ENCODE results near the gene C11orf24.
A peak's percentile ranks its signal among the peaks of the same experiment; 100 is the strongest.
"Not testable (repeated sequence)": the region's sequence is repeated elsewhere in the genome, so short reads cannot be mapped to it uniquely, and the experiment has no call there.

C11orf24 gene

DNA sequence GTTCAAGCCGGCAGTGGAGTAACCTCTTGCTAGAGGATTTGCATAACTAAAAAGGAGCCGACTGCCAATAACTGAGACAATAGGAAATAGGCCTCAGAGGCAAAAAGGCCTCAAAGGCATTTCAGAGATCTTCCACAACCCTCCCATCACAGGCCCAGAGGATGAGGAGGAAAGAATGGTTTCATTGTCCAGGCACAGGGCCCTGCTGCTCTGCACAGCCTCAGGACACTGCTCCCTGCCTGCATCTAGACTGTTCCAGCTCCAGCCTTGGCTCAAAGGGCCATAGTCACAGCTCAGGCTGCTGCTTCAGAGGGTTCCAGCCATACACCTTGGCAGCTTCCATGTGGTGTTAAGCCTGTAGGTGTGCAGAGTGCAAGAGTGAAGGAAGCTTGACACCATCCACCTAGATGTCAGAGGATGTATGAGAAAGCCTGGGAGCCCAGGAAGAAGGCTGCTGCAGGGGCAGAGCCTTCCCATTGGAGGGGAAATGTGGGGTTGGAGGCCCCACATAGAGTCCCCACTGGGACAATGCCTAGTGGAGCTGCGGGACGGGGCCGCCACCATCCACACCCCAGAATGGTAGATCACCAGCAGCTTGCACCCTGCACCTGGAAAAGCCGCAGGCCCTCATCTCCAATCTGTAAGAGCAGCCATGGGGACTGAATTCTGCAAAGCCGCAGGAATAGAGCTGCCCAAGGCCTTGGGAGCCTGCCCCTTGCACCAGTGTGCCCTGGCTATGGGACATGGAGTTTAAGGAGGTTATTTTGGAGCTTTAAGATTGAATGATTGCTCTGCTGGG lies 32.4 kb upstream of the C11orf24 start:
- H3K4me3 Mint-ChIP-seq = no peak overlapping the region
- no peaks in the 10 kb centered on the region for H3K36me3 Mint-ChIP-seq
- H3K9me3 Mint-ChIP-seq = no peaks in the 10 kb centered on the region
- no peaks in the 10 kb centered on the region for H3K4me1 Mint-ChIP-seq
- no peaks in the 10 kb centered on the region for H3K27me3 Mint-ChIP-seq
- no peak overlapping the region for H3K27ac Mint-ChIP-seq

DNA sequence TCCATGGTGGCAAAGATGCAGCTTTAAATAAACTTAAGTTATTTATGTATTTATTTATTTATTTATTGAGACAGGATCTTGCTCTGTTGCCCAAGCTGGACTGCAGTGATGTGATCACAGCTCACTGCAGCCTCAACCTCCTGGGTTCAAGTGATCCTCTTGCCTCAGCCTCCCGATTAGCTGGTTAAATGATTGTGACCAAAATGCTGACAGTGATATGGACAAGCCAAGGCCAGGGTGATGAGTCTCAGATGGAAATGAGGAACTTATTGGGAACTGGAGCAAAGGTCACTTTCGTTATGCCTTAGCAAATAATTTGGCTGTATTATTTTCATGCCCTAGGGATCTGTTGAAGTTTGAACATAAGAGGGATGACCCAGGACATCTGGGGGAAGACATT lies 31.3 kb upstream of the C11orf24 start:
- no peaks in the 10 kb centered on the region for H3K9me3 Mint-ChIP-seq
- H3K27me3 Mint-ChIP-seq = no peaks in the 10 kb centered on the region
- no peaks in the 10 kb centered on the region for H3K4me1 Mint-ChIP-seq
- no peak overlapping the region for H3K27ac Mint-ChIP-seq
- H3K4me3 Mint-ChIP-seq = no peak overlapping the region
- H3K36me3 Mint-ChIP-seq = no peaks in the 10 kb centered on the region

DNA sequence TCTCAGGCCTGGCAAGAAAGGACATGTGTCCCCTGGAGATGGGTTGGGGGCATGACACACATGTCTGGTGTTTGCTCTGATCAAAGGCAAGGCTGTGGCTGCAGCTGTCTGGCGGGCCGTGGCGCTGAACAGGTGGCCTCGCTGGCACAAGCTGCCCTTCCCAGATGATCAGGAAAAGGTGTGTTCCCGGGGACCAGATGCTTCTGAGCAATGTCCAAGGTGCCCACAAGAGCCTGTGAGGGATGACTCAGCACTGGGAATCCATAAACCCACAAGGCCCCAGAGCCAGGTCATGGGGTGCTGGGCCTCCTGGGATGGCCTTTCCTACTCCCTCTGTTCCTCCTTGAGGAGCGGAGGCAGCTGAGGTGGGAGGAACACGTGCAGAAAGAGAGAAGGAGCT lies 30.9 kb upstream of the C11orf24 start:
- H3K4me3 Mint-ChIP-seq = no peak overlapping the region
- H3K36me3 Mint-ChIP-seq = no peaks in the 10 kb centered on the region
- no peaks in the 10 kb centered on the region for H3K27me3 Mint-ChIP-seq
- H3K9me3 Mint-ChIP-seq = no peaks in the 10 kb centered on the region
- no peak overlapping the region for H3K27ac Mint-ChIP-seq
- H3K4me1 Mint-ChIP-seq = no peaks in the 10 kb centered on the region

DNA sequence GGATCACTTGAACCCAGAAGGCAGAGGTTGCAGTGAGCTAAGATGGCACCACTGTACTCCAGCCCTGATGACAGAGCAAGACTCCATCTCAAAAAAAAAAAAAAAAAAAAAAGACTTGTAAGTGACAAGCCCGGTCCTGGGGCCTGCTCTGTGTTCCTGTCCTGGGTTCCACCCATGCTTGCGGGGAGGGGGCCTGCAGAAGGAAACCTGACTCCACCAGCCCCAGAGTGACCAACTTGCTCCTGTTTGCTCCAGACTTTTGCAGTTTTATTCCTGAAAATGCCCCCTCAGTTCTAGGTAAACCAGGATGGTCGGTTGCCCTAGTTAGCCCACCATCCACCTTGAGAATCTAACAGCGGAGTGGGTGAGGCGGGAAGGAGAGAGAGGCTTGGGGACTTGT lies 30.5 kb upstream of the C11orf24 start:
- no peaks in the 10 kb centered on the region for H3K27me3 Mint-ChIP-seq
- H3K9me3 Mint-ChIP-seq = no peaks in the 10 kb centered on the region
- no peak overlapping the region for H3K27ac Mint-ChIP-seq
- H3K4me1 Mint-ChIP-seq = no peaks in the 10 kb centered on the region
- H3K4me3 Mint-ChIP-seq = no peak overlapping the region
- no peaks in the 10 kb centered on the region for H3K36me3 Mint-ChIP-seq

DNA sequence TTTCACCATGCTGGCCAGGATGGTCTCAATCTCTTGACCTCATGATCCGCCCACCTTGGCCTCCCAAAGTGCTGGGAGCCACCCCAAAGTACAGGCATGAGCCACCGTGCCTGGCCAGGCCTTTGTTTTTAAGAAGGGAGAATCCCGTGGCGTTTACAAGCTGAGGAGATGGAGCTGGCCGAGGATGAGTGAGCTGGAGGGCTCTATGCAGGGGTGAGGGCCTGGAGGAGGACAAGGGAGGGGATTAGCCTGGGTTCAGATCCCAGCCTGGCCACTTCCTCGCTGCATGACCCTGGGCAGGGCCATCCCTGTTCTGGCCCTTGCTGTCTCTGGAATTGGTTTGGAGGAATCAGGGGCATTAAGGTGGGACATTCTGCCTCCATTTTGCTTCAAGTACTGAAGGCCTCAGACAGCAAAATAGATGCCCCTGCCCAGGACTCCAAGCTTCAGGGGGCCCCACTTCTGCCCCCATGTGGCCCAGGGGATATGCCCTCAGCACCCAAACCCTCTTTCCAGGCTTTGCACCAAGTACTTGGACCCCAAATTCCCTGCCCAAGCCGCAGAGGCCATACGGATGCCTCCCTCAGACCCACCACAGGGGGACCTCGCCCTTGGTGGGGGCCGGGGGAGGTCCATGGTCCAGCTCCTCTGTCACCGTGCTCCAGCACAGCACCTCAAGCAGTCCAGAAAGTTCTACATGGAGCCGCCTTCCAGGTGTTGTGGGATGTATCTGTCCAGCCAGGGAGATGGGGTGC lies 28.5 kb upstream of the C11orf24 start:
- Mint-ChIP-seq H3K36me3 (no peaks in the 10 kb centered on the region), H3K4me1 (no peaks in the 10 kb centered on the region), H3K27me3 (no peaks in the 10 kb centered on the region), H3K4me3 (no peak overlapping the region), H3K27ac (no peak overlapping the region), H3K9me3 (no peaks in the 10 kb centered on the region)

DNA sequence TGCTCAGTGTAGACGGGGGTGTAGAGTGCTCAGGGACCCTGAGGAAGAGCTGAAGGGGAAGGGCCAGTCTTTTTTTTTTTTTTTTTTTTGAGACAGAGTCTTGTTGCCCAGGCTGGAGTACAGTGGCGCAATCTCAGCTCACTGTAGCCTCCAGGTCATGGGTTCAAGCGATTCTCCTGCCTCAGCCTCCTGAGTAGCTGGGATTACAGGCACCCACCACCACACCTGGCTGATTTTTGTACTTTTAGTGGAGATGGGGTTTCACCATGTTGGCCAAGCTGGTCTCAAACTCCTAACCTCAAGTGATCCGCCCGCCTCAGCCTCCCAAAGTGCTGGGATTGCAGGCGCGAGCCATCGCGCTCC lies 27.7 kb upstream of the C11orf24 start:
- H3K27ac Mint-ChIP-seq = peak overlapping the region; percentile 46

DNA sequence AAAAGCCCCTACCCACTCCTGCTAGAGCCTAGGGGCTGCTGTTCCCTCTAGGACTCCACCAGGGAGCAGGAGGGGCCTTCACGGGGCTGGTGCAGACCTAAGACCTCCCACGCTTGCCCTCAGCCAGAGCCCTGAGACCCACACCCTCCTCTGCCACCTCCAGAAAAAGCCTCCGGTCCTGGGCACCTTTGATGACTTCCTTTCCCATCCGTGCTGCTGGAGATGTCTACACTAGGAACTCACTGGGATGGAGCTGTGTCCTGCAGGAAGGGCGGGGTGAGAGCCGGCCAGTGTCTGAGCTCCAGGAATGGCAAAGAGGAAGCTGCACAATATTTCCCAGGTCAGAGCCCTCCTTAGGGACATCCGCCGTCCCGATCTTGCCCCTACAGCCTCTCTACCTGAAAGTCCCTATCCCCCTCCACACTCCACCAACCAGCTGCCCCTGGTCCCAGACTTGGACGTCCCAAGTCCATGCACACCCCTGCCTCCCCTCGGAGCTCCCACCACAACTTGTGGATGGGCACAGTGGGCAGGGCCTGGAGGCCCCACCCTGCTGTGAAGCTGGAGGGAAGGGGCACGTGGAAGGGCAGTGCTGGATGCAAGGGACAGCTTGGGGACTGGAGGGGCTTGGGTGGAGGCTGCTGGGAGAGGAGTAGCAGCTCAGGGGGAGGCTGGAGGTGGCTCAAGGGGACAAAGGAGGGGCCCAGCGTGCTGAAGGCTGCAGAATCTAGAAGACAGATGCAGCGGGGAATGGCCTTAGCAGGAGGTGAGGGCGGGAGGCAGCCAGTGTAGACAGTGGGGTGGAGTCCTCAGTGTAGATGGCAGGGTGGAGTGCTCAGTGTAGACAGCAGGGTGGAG lies 27.1 kb upstream of the C11orf24 start:
- no peaks in the 10 kb centered on the region for H3K27me3 Mint-ChIP-seq
- peak overlapping the region; percentile 46 for H3K27ac Mint-ChIP-seq
- H3K36me3 Mint-ChIP-seq = no peaks in the 10 kb centered on the region
- H3K4me3 Mint-ChIP-seq = no peak overlapping the region
- H3K4me1 Mint-ChIP-seq = no peaks in the 10 kb centered on the region
- H3K9me3 Mint-ChIP-seq = no peaks in the 10 kb centered on the region

More for the DNA sequence above, 27.7 kb upstream of the C11orf24 start:
- not testable (repeated sequence) for H3K9me3 Mint-ChIP-seq, H3K27me3 Mint-ChIP-seq, H3K36me3 Mint-ChIP-seq, H3K4me1 Mint-ChIP-seq, H3K4me3 Mint-ChIP-seq

DNA sequence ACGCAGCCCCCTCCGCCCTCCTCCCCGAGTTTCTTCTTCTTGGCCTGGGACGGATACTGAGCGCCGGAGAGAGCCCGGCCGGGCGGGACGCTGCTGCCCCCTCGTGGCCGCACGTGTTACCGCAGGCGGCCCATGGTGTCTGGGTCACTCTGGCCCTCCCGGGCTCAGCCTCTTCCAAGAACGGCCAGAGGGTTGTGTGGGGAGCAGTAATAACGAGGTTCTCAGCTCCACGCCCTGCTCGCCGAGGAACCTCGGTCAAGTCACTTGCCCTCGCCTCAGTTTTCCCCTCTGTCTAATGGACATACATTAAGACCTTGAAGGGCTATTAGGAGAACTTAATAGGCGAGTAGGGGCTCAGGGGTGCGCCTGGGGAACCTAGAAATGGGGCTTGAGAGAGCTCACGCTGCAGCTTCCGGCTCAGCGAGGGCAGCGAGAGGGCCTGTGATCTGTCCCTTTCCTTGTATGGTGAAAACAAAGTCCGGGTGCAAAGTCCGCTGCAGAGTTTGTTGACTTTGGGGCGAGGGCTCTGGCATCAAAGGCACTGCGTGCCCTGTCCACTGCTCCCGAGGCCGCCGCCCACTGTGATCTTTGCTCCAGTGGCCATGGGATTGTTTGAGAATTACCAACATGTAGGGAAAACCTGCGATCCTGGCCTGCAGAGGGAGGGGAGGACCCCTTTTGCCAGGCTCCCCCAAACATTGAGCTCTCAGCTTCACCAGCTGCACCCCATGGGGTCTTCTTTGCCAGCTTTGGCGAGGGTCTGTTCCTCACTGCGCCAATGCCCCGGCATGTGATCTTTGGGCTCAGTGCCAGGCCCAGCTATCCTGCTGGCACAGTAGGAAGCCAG lies 26.3 kb upstream of the C11orf24 start:
- Mint-ChIP-seq H3K4me3 (no peak overlapping the region), H3K36me3 (no peaks in the 10 kb centered on the region), H3K4me1 (no peaks in the 10 kb centered on the region), H3K27me3 (no peaks in the 10 kb centered on the region), H3K9me3 (no peaks in the 10 kb centered on the region), H3K27ac (no peak overlapping the region)

DNA sequence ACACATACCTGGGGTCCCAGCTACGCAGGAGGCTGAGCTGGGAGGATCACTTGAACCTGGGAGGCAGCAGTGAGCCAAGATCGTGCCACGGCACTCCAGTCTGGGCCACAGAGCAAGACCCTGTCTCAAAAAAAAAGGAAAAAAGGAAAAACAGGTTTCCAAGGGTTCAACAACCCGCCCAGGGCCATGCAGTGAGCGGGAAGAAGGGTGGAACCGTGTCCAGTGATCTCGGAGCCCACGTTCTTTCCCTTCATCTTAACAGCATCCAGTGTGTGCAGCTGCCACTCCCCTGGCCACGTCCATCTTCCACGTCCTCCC lies 25.7 kb upstream of the C11orf24 start:
- Mint-ChIP-seq H3K9me3 (no peaks in the 10 kb centered on the region), H3K27me3 (no peaks in the 10 kb centered on the region), H3K27ac (no peak overlapping the region), H3K36me3 (no peaks in the 10 kb centered on the region), H3K4me1 (no peaks in the 10 kb centered on the region), H3K4me3 (no peak overlapping the region)

DNA sequence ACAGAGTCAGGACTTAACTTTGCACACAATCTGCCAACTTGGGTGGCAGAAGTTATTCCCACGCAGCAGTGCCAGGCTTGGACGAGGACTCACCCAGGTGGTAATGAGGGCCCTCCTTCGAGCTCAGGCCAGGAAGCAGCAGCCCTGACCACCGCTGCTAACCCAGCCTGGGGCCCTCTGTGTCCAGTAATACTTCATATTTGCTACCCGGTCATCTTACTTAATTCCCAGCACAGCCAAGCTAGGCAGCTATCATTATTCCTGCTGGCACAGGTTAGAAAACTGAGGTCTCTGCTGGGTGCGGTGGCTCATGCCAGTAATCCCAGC lies 25.2 kb upstream of the C11orf24 start:
- no peaks in the 10 kb centered on the region for H3K27me3 Mint-ChIP-seq
- H3K9me3 Mint-ChIP-seq = no peaks in the 10 kb centered on the region
- H3K36me3 Mint-ChIP-seq = no peaks in the 10 kb centered on the region
- no peaks in the 10 kb centered on the region for H3K4me1 Mint-ChIP-seq
- no peak overlapping the region for H3K27ac Mint-ChIP-seq
- H3K4me3 Mint-ChIP-seq = no peak overlapping the region

DNA sequence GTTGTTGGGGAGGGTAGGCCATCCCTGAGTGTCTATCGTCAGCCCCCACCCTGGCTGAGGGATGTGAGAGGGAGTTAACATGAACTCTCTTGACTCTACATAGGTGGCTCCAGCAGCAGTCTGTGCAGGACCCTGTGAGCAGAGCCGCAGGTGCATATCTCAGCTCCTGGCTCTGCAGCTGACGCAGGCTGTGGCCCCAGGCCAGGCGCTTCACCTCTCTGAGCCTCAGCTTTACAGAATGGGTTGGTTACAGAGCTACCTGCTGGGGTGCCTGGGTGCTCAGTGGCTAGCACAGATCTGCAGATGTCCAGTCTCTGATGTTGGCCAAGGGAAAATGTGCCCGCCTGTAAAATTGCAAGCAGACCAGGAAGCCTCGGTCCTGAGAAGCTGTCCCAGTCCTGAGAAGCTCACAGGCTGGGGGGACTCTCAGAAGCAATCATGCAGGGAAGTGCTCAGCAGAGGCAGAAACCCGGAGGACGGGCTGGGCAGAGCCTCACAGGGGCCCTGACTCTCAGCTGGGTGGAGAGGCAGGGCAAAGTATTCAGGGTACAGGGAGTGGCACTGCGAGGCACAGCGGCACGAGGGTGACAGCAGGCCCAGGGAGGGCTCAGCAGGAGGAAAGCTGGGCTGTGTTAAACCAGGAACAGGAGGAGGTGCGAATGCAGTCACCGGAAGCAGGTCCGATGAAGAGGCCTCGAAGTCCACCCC lies 24.7 kb upstream of the C11orf24 start:
- Mint-ChIP-seq H3K27ac (no peak overlapping the region), H3K27me3 (no peaks in the 10 kb centered on the region), H3K4me3 (no peak overlapping the region), H3K36me3 (no peaks in the 10 kb centered on the region), H3K4me1 (no peaks in the 10 kb centered on the region), H3K9me3 (no peaks in the 10 kb centered on the region)

DNA sequence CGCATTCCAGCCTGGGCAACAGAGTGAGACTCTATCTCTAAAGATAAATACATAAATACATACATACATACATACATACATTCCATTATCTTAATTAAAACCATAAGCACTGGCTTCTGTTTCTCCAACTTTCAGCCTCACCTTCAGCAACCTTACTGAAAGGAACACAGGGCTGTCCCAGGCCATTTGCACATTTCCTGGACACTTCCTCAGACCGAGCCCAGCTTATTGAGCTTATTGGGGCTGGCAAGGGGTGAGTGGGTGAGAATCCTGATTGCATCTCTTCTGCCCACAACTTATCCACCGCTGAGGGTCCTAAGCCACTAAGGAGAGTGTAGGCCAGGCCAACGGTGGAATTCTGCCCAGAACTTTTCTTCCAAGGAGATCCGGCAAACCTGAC lies 24.2 kb upstream of the C11orf24 start:
- Mint-ChIP-seq H3K4me1 (no peaks in the 10 kb centered on the region), H3K36me3 (no peaks in the 10 kb centered on the region), H3K27me3 (no peaks in the 10 kb centered on the region), H3K4me3 (no peak overlapping the region), H3K27ac (no peak overlapping the region), H3K9me3 (no peaks in the 10 kb centered on the region)

DNA sequence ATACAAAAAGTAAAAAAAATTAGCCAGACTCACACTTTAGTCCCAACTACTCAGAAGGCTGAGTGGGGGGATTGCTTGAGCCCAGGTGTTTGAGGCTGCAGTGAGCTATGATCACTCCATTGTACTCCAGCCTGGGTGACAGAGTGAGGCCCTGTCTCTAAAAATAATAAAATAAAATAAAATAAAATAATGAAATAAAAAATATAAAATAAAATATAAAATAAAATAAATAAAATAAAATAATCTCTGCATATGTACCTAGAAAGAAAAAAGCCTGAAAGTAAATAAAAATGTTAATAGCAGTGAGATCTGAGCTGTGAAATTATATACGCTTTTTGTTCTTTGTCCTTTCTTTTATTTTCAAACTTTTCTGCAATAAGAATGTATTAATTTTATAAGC lies 23.5 kb upstream of the C11orf24 start:
- no peaks in the 10 kb centered on the region for H3K27me3 Mint-ChIP-seq
- H3K27ac Mint-ChIP-seq = no peak overlapping the region

DNA sequence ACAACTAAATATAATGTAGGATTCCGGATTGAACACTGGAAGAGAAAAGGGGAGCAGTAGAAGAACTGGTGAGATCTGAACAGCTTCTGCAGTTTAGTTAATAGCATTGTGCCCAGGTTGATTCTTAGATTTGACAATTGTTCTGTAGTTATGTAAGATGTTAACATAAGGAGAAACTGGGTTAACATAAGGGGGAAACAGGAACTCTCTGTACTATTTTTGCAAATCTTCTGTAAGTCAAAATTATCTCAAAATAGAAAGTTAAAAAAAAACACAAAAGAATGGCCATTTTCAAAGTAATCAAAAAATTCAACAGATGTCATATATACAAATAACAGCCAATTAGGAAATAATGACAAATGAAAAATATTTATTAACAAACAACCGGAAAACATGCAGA lies 21.9 kb upstream of the C11orf24 start:
- Mint-ChIP-seq H3K27ac (no peak overlapping the region), H3K36me3 (peaks cover 2% of the 10 kb centered on the region), H3K4me3 (no peak overlapping the region), H3K9me3 (no peaks in the 10 kb centered on the region), H3K27me3 (peaks cover 1% of the 10 kb centered on the region), H3K4me1 (no peaks in the 10 kb centered on the region)

More for the DNA sequence above, 23.5 kb upstream of the C11orf24 start:
- H3K9me3 Mint-ChIP-seq = no peaks in the 10 kb centered on the region
- H3K4me1 Mint-ChIP-seq = no peaks in the 10 kb centered on the region
- H3K36me3 Mint-ChIP-seq = no peaks in the 10 kb centered on the region
- H3K4me3 Mint-ChIP-seq = no peak overlapping the region

DNA sequence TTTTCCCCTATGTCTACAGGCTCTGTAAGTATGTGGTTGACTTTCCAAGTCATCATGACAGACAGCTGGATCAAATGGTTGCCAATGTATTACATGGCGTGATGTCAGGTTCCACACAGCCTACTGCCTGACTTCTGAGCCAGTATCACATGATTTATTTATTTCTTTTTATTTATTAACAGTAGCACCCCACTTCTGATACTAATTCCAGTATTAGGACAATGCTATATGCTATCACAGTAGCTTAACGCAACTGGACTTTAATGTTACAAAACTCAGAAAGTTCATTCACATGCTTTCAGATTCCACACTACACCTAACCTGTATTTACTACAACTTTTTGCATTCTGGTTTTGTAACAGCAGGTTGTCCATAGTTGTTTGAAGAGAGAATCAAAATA lies 17.7 kb upstream of the C11orf24 start:
- Mint-ChIP-seq H3K36me3 (peaks cover 2% of the 10 kb centered on the region), H3K27ac (no peak overlapping the region)

More for the DNA sequence above, 17.7 kb upstream of the C11orf24 start:
- H3K9me3 Mint-ChIP-seq = no peaks in the 10 kb centered on the region
- H3K27me3 Mint-ChIP-seq = peaks cover 1% of the 10 kb centered on the region
- H3K4me1 Mint-ChIP-seq = no peaks in the 10 kb centered on the region
- no peak overlapping the region for H3K4me3 Mint-ChIP-seq

All from activated naive CD4-positive, alpha-beta T cell treated with anti-CD3 and anti-CD28 coated beads, Interleukin-2, amount 50 U/mL, for 24 hours (primary cell).